Measurements from ENCODE around the gene AKAP13.

Gene AKAP13

DNA sequence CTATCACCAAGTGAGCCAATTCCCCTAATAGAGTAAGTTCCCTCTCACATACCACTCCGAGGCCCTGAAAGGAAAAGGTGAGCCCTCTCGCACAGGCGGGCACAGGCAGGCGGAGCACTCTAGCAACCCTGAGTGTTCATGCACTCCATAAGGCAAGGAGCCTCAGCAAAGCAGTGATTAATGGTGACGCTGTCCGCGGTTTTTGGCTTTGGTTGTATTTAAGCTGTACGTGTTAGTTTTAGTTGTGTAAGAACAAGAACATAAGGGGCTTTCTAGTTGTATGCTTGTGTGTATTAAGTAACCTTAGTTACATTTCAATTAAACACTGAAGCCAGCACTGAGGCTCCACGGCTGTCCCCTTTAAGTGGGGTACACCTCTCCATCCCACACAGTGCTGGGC, 381.2 kb downstream of the AKAP13 start:
- DNase-seq, result no peak

DNA sequence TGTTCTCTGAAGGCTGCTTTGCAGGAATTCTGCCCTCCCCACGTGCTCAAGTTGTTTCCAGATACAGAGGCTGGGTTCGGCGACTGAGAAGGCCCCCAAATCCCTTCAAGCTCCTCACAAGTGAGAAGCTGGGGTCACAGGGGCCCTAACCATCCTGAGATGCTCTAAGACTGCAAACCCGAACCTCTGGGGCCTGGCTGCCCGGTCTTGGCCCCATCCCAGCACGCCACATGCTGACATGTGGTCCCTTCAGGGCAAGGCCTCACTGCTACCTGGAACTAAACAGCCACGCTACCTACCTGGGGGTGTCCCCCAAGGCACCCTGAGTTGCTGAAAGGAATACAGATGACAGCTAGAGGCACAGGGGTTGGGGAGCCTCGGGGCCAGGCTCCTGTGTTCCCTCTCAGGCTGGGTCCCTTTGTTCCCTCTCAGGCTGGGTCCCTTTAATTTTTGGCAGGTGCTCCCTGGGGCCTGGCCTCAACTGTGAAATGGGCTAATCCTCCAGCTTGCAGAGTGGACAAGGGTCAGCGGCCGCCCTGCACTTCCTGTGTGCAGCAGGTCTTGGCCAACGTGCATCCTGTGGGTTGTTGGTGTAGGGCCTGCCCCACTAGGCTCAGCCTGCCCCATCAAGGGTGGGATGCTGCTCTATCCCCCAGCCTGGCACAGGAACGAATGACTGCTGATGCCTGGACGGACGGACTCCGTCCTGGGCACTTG, 381.8 kb downstream of the AKAP13 start:
- no peak for DNase-seq

DNA sequence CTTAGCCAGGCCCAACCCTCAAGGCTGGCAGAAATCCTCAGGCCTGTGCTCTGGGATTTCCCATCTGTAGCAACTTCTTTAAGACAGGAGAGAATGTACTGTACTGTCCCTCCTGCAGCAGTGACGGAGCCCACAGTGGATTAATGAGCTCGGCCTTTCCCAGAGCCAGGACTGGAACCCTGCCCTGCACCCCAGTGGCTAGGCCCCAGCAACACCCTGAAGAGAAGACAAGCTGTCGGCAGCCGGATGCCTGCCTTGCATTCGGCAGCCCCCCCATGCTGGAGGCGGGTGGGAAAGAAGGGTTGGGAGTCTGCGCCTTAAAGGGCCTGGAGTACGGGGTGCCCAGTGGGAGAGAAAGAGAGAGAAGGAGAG, 382.3 kb downstream of the AKAP13 start:
- DNase-seq, result no peak

DNA sequence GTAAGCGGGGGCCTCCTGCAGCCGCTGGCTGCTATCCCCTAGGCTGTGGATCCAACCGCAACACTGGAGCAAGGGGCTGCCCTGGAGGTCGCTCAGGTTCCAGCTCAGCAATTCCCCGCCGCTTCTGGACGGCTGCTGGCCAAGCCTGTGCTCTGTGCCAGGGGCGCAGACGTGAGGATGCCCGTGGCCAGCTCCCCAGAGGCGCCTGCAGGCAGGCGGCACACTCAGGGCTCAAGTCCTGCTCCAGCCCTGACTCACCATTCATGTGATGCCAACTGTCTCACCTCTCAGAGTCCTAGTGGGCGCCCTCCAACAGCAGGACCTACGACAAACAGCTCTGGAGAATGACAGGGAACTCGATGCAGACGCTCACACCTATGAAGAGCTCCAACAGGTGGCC, 382.8 kb downstream of the AKAP13 start:
- peak in 1 of 2 donors; percentile 42 for DNase-seq

DNA sequence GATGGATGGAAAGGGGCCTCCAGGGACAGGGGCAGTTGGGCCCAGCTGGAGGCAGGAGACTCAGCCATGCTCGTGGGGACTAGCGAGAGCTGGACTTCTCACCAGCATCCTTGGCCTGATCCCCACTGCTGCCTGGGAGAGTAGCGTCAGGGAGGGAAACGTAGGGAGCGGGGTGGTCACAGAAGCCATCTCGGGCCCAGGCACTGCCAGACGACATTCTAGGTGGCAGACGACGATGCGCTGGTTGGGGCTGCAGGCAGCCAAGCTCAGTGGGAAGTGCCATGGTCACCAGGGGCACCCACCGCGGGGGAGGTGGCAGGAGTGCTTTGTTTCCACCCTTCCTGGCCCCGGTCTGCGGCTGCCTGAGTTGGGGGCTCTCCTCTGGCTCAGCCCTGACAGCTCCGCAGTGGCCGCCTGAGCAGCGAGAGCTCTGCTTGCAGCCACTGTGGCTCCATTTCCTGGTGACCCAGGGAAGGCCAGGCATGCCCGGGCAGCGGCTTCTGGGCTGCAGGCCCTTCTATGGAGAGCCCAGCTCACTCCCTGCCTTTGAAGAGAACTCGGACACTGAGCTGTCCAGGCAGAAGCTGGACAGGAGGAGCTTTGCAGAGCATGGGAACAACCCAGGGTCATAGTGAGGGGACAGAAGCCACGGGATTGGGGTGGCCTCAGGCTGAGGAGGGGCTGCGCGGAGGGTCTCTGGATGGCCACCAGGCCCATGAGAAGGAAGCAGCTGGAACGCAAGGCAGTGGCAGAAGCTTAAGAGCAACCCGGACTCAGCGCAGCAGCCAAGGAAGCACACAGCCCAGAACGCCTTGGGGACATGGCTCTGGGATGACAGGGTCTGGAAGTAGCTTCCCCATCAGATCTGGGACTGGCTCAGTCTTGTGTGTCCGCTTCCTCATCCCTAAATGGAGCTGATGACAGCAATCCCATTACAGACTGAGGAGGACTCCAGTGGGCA, 383.6 kb downstream of the AKAP13 start:
- no peak for DNase-seq

DNA sequence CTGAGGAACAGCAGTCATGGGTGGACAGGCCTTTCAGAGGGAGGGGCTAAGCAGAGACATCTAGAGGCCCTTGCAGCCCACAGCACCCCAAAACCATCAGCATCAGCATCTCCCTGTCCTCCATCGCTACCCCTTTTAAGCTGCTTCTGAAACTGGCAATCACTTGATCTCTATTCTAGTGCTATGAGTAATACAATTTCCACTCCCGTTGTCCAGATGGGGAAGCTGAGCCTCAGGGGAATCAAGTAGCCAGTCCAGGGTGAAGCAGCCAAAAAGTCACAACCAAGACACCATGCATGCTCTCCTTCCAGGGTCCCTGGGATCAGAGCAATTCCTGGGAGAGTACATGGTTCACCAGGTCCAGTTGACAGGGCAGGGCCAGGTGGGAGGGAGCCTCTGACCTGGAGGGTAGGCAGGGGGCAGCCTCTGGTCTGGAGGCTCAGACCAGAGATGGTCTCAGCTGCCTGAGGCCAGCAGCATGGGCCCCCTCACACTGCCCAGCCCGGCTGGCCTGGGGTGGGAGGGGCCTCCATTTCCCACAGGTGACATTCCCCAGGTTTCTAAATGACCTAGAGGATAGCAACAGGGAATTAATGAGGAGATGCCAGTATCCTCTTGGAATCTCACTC, 384.4 kb downstream of the AKAP13 start:
- DNase-seq, result no peak

DNA sequence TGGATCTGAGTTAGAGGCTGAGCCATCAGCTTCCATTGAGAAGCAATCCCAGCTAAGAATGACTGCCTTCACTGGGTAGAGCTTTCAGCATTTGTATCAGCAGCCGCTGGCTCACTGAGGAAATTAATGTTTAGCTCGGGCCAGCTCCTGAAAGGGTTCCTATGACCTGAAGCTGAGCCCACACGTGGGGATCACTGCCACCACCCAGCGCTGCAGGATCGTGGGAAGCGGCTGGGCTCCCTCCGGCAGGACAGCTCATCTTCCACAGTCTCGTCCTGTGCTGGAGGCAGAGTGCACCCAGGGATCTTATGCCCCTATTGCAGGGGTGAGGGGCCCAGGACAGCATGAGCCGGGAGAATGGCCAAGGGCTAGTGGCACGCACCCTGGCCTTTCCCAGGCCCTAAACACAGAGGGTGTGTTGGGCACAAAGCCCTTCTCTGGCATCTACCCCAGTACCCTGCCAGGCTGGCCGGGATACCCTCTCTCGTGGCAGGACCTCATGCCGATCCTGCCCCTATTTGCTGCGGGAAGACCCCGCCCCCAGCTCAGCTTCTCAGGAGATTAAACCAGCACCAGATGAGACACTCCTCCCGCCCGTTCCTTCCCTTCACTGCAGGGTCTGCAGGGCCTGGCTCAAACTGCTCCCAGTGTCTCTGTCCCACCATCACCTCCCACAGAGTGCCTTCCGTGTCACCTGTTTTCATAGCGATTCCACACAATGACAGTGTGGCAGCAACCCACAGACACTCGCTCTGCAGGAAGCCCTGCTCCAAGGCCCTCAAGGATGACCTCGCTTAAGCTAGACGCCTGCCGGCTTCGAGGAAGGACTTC, 385.8 kb downstream of the AKAP13 start:
- DNase-seq, result peak; percentile 19 to 40

DNA sequence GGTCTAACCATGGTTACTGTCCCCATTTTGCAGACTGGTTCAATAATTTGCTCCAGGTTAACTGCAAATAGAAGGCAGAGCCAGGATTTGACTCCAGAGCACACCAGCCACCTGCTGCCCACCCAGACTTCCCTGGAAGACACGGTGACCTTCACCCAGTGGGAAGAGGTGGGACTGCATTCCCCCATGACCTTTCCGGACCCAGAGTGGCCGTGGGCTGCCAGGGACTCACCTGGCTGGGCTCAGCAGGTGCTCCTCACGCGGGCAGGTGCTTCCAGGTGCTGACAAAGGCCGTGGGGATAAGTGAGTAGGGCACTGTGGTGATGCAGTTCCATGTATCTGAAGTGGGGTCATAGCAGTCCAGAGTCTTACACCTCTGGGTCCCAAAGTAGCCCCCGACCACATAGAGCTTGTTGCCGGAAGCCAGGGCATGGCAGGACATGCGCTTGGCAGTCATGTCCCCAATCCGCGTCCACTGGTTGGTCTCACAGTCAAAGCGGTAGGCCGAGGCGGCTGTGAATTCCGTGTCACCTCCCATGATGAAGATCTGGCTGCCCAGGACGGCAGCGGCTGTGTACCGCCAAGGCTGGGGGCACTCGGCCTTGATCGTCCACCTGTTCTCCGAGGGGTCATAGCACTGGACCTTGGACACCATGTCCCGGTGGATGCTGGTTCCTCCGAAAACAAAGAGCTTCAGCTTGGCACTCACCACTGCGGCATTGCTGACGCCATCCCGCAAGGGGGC, 387.6 kb downstream of the AKAP13 start:
- no peak for DNase-seq

DNA sequence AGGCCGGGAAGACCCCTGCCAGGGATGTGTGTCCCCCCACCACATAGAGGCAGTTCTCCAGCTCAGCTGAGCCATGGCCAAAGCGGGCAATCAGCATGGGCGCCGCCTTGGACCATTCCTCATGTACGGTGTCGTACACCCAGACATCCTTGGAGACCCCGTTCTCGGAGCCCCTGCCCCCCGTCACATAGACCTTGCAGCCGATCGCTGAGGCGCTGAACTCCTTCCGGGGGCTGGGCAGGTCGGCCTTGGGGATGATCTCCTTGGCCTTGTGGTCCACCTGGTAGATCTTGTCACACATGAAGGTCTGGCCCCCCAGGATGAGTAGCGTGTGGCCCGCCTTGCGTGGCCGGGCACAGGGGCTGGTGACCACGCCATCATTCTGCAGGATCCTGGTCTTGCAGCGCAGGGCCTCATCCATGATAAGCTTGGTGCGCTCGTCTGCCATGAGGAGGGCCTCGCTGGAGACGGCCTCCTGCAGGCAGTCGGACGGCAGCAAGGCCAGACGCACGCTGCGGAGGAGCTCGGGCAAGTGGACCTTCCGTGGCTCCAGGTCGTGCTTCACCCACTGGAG, 388.3 kb downstream of the AKAP13 start:
- no peak for DNase-seq

DNA sequence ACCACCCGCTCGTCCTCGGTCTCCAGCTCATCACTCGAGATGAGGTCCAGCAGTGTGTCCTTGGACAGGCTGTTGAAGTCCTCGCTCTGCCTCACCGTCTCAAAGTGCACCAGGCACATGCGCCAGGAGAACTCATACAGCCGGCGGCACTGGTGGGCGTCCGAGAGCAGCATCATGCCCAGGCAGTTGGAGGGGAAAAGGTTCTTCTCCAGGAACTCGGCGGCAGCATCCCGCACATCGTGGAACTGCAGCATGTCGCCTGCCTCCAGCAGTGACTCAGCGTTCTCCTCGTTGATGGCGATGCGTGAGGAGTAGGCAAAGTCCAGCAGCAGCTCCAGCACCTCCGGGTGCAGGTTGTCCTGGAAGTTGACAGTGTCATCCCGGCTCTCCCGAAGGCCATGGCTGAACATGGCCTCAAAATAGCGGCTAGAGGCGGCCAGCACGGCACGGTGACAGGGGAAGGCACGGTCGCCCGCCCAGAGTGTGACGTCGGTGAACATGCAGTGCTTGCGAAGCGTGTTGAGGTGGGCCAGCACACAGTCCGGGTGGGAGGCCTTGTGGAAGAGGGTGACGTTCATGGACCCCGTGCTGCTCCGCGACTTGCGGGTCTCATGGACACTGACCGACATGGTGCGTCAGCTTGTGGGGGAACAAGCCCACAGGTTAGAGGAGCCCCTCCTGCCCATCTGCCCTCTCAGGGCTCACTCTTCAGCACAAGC, 388.9 kb downstream of the AKAP13 start:
- no peak for DNase-seq

DNA sequence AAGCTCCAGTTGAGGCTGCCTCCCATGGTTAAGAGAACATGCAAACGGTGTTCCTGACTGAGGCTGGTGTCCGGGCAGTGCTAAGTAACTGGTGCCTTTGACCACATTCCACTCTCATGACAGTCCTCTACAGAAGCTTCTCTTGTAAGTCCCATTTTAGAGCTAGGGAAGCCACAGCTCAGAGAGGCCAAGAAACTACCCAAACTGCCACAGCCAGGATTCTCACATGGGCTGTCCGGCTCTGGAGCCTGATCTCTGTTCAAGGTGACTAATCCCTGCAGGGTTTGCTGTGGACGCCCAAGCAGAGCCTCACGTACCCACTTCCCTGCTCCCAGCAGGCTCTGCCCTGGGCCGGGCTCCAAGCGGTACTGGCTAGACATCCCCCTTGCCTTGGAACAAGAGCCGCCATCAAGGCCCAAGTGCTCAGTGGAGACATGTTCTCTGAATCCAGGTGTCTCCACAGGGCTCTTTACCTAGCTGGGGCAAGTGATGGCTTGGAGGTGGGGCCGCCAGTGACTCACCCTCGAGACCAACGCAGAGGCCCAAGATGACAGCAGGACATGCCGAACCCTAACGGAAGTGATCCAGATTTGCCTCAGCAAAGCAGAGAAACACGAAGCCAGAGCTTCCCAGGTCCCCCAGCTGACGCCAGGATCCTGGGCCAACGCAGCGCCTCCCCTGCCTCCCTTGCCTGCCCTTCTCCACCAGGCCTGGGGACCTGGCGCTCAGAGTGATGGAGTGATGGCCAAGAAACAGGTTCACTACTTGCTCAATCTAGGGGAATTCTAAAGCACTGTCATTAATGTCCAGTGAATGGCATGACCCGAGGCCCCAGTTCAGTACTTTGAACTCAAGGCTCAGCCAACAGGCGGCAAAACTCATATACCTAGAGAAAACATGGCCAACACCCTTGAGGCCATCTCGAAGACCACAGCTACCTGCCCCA, 390.0 kb downstream of the AKAP13 start:
- DNase-seq, result no peak

DNA sequence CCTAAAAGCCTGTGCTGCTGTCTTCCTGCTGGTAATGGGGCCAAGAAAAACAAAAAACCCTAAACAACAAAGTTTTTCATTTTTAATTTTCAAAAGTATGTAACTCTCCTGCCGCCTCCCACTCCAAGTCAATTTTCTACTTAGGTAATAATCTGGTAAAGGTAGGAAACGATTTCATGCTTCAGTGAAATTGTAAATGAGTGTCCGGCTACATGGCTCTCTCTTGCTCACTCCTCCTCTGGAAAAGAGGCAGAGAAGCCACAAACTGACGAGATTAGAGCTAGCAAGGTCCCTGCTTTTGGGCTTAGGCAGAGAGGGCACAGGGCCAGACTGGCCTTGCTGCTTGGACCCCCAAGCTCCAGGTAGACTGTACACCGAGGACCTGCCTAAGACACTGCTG, 390.9 kb downstream of the AKAP13 start:
- no peak for DNase-seq

DNA sequence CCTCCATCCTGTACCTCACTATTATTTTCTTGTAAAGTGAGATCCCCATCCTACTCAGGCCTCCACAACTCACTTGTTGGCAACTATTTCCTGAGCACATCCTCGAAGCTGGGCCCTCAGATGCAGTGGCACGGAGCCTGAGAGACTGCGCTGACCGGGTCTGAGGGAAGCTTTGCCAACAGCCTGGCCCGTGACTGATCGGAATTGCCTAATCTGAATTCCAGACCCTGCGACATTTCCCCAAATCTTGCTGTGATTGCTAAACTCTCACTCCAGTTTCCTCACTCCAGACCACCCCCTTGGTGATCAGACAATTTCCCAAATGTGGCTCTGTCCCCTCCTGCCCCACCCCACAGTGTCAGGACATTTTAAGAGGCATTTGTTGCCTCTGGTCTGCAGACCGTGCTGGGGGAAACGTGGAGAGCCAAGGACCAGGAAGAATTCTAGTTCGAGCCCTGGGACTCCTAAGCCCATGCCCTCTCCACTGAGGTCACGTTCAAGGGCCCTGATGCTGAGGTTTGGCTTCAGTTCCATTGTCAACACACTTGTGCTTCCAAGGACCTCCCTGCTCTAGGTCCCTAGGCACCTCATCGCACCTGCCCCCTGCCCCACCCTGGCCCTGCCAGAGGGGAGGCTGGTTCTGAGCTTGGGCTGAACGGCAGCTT, 391.5 kb downstream of the AKAP13 start:
- DNase-seq, result no peak

DNA sequence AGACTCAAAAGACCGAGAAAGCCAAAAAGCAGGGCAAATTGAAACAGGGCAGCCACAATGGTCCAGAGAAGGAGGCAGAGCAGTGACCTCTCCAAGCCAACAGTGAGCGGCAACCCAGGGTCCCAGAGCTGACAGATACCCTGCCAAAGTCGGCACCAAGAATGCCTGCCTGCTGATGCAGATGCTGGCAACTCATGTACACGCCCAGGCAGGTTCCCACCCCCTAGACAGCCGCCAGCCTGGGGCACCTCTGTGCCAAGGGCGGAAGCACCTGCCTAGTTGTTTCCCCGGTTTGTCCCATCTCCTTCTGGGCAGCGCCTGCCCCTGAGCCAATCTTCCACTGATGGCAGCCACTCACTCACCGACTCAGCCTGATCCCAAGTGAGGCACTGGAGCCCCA, 392.3 kb downstream of the AKAP13 start:
- DNase-seq, result no peak

DNA sequence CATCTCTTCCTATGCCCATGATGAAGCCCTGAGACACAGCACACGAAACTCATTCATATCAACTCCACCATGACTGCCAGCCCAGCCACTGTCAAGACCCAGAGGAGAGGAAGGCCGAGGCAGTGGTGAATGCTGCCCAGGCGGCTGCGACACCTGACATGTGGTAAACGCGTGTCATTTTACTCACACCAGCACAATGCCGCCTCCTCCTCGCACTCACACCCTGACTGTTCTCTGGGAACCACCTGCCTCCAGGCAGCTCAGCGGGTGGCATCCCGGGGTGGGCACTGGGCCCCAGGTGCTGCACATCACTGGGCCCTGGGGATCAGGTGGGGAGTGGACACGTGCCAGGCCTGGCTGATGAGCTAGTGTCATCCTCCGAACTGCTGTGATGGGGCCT, 392.8 kb downstream of the AKAP13 start:
- no peak for DNase-seq

DNA sequence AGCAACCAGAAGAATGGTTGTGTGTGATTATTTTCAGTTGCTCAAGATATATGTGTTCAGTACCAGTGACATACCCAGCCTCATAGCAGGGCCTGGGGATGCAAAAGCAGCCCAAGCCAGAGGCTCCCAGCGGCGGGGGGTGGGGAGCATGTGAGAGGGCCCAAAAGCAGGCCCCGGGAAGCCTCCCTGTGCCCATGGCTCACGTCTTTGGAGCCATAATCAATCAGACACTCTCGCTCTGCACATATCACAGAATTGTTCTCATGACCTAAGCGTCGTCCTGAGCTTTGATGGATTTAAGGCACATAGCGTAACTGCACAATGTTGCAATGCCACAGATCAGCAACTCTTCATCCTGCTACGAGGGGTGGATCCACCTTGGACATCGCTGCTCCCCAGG, 393.6 kb downstream of the AKAP13 start:
- no peak for DNase-seq

DNA sequence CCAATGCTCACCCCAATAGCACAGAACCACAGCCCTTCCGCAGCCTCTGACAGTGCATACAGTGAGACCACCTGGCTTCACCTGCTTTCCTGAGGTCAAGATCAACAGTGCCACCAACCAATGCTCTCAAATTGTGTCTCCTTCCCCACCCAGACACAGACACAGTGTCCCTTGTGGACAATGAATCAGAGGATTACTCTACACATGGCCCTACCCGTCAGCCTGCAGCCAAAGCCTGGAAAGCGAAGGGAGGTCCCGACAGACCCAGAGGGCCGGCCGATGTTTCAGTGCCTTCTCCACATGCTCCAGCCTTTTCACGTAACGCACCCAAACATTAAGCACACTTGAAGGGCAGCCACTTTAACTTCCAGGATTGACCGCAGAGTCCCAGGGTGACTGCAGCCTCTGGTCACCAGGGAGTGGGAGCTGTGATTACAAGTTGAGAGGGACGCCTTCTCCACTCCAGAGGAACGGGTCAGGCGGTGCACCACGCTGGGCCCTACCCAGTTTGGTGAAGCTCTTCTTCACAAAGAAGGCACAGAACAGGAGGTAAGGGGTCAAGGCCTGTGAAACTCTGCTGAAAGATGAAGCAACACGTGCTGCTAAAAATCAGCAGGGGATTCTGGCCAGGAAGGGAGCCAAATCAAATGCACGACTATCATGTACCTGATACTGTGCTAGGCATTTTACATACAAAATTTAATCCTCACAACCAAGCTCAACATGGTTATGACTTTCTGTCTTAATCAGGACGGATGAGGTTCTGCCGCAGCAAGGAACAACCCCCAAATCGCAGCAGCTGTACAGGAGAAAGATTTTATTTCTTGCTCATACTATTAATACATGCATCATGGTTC, 397.1 kb downstream of the AKAP13 start:
- DNase-seq, result no peak

DNA sequence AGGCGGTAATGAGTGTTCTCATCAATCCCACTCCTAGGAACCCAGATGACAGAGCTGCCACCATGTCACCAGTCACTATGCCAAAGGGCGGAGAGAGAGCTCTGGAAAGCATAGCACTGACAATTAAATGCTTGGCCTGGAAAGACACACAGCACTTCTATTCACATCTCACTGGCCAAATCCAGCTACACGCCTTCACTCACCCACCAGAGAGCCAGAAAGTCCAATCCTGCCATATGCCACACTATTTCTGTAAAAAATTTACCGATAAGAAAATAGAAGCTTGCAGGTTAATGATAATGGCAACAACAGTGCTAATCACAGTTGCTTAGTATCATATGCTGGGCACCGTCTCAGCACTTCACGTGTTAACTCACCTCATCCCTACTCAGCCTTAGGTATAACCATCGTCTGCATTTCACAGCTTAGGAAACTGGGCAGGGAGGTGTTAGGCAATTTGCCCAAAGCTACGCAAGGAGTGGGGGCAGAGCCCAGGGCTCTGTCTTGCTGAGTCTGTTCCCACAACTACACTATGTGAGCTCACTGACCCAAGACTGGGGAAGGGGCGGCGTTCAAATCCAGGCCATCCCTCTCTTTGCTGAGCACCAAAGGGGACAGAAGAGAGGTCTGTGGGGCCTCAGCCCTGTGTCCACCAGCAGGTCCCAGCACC, 397.8 kb downstream of the AKAP13 start:
- no peak for DNase-seq
